Endothelial cell of umbilical vein (primary cell): Measurements from ENCODE around the gene CRACR2B. TPM values are rescaled to one million over a fixed set of nuclear protein-coding genes. Genes with fewer than 3 reads are reported as not detected.

ENCODE experiments used
- BruUV-seq: library from RNA; stranded (reverse); fragments of 400-500 nt; replicated peaks from 2 replicates; lab custom pipeline; 2021; lab: Mats Ljungman, UMichigan
- CTCF ChIA-PET: fragments of 300-600, 350-600 bp; sonication (Branson Sonifier 250); formaldehyde crosslinking; loops from one replicate; lab custom pipeline; 2021; ENCODE audit warnings: antibody characterized with exemption, inconsistent platforms; lab: Charles Lee
- POLR2A ChIA-PET: fragments of 300-600, 350-600 bp; sonication (Branson Sonifier 250); formaldehyde crosslinking; loops from one replicate; lab custom pipeline; 2021; ENCODE audit warnings: antibody characterized with exemption, inconsistent platforms; lab: Charles Lee
- DNase-seq: peaks from one replicate; pipeline ENCODE4 v3.0.0-alpha.2; 2011; ENCODE audit warnings: low read depth, low spot score
- FAIRE-seq: peaks from 2 replicates; lab custom pipeline; 2011; peaks lifted over from hg19 to GRCh38; lab: Jason Lieb, UNC
- H2AFZ ChIP-seq: 2 replicates; pipeline ENCODE4 v1.6.0; 2012; ENCODE audit warnings: low read depth, low read length, control low read depth, inconsistent platforms
- H3K27ac ChIP-seq: 2 replicates; pipeline ENCODE4 v1.5.1; 2011; ENCODE audit warnings: low read depth, mild to moderate bottlenecking, control low read depth, low read length, moderate library complexity; ENCODE audit not compliant: insufficient read depth
- H3K27me3 ChIP-seq, 2 experiments: 2 replicates each; pipeline versions ENCODE4 v1.6.0 to v1.6.1; 2011; ENCODE audit warnings: low read length in 2 of 2, mixed read lengths in 1 of 2; ENCODE audit not compliant: control insufficient read depth in 2 of 2, insufficient read depth in 2 of 2
- H3K36me3 ChIP-seq, 2 experiments: 2 replicates in 1 of 2; 3 replicates in 1 of 2; pipeline ENCODE4 v1.5.1; 2011; ENCODE audit warnings: low read length in 2 of 2, mild to moderate bottlenecking in 1 of 2, moderate library complexity in 1 of 2; ENCODE audit not compliant: control insufficient read depth in 2 of 2, insufficient read depth in 2 of 2; ENCODE audit errors: extremely low read depth in 1 of 2
- H3K4me1 ChIP-seq: 3 replicates; pipeline ENCODE4 v1.5.1; 2011; ENCODE audit warnings: mild to moderate bottlenecking, low read length; ENCODE audit not compliant: control insufficient read depth, insufficient read depth; ENCODE audit errors: extremely low read depth
- H3K4me2 ChIP-seq: 2 replicates; pipeline ENCODE4 v1.6.1; 2011; ENCODE audit warnings: low read length, control low read depth, mixed read lengths; ENCODE audit not compliant: insufficient read depth
- H3K4me3 ChIP-seq, 3 experiments: fragments of 200-600 bp in 1 of 3; sonication (generic), shearing (Covaris generic) in 1 of 3; replicated peaks in 1 of 3; 2 replicates each; pipeline ENCODE4 v1.5.1; 2011 to 2016; ENCODE audit warnings: control low read depth in 3 of 3, low read length in 3 of 3, mild to moderate bottlenecking in 2 of 3, inconsistent platforms in 1 of 3, low read depth in 1 of 3, moderate library complexity in 1 of 3; ENCODE audit not compliant: insufficient read depth in 1 of 3
- H3K79me2 ChIP-seq: 2 replicates; pipeline ENCODE4 v1.6.0; 2012; ENCODE audit warnings: low read length, inconsistent platforms; ENCODE audit not compliant: control insufficient read depth, insufficient read depth
- H3K9ac ChIP-seq: replicated peaks from 2 replicates; pipeline ENCODE3; 2011; ENCODE audit warnings: low read length, control low read depth; ENCODE audit not compliant: insufficient read depth; ENCODE audit errors: extremely low read depth
- H3K9me1 ChIP-seq: replicated peaks from 3 replicates; pipeline ENCODE4 v1.6.0; 2011; ENCODE audit warnings: mild to moderate bottlenecking, low read length; ENCODE audit not compliant: control insufficient read depth, insufficient read depth; ENCODE audit errors: extremely low read depth
- H3K9me3 ChIP-seq: replicated peaks from 2 replicates; pipeline ENCODE4 v1.5.1; 2012; ENCODE audit warnings: low read length, inconsistent platforms; ENCODE audit not compliant: control insufficient read depth, insufficient read depth
- H4K20me1 ChIP-seq: replicated peaks from 2 replicates; pipeline ENCODE3; 2011; ENCODE audit warnings: mild to moderate bottlenecking, low read length; ENCODE audit not compliant: control insufficient read depth, insufficient read depth; ENCODE audit errors: extremely low read depth
- EZH2 ChIP-seq: IDR thresholded peaks from 2 replicates; pipeline ENCODE4 v1.6.1; 2012; ENCODE audit warnings: borderline replicate concordance, low read depth, mild to moderate bottlenecking, moderate library complexity, low read length, inconsistent platforms; ENCODE audit not compliant: severe bottlenecking
- FOS ChIP-seq: IDR thresholded peaks from 2 replicates; pipeline ENCODE4 v1.6.1; 2011; ENCODE audit warnings: mild to moderate bottlenecking, low read length, moderate library complexity, borderline replicate concordance; ENCODE audit not compliant: insufficient read depth
- GATA2 ChIP-seq: IDR thresholded peaks from 2 replicates; pipeline ENCODE4 v1.7.0; 2011; ENCODE audit warnings: low read depth, mild to moderate bottlenecking, moderate library complexity, mixed read lengths, low read length; ENCODE audit not compliant: insufficient read length, insufficient read depth
- JUN ChIP-seq: IDR thresholded peaks from 2 replicates; pipeline ENCODE4 v1.6.1; 2011; ENCODE audit warnings: borderline replicate concordance, low read depth; ENCODE audit not compliant: insufficient read length, insufficient read depth
- MYC ChIP-seq: IDR thresholded peaks from one replicate; pipeline ENCODE4 v1.6.1; 2011; ENCODE audit warnings: mild to moderate bottlenecking, low read depth, low read length
- POLR2A ChIP-seq: IDR thresholded peaks from 2 replicates; pipeline ENCODE4 v1.6.1; 2012; ENCODE audit warnings: low read depth, mild to moderate bottlenecking, control low read depth, low read length
- POLR2AphosphoS5 ChIP-seq: IDR thresholded peaks from 2 replicates; pipeline ENCODE4 v1.6.1; 2012; ENCODE audit warnings: low read depth, mild to moderate bottlenecking, control low read depth, low read length, moderate library complexity; ENCODE audit not compliant: insufficient read depth
- dilution Hi-C: fragments of 300-500 bp; cut with MboI; formaldehyde crosslinking; loops from one replicate; pipeline ENCODE4 v1.15.0; 2019; ENCODE audit warnings: low sequenced_read_pairs; ENCODE audit not compliant: extremely low pct_ligation_motif_present
- intact Hi-C: fragments of 100-400 bp; cut with micrococcal nuclease; formaldehyde crosslinking; loops from one replicate; pipeline ENCODE4 v1.10.0; 2022
- polyA plus RNA-seq, 4 experiments: library from polyadenylated mRNA; depleted of rRNA in 3 of 4; stranded (reverse) in 3 of 4; unstranded in 1 of 4; fragments of >200 nt; gene quantifications; 2 replicates each; pipeline versions ENCODE4 v1.2.1 to v1.2.3, GENCODE V29; 2011 to 2012; ENCODE audit warnings: missing spikeins in 1 of 4
- total RNA-seq: library from RNA; stranded (reverse); gene quantifications from 2 replicates; pipeline ENCODE4 v1.2.3, GENCODE V29; 2021
- TF ChIP-seq, protein P1 (sequence below), 2 donors: IDR thresholded peaks; 1 replicate in 1 of 2; 2 replicates in 1 of 2; pipeline ENCODE4 v1.5.1; 2011; ENCODE audit warnings: low read length in 2 of 2, mild to moderate bottlenecking in 2 of 2, moderate library complexity in 2 of 2, control low read depth in 1 of 2, inconsistent platforms in 1 of 2, low read depth in 1 of 2; ENCODE audit not compliant: insufficient read depth in 1 of 2; ENCODE audit errors: extremely low read depth in 1 of 2
- TF ChIP-seq, protein P2 (sequence below): IDR thresholded peaks from 2 replicates; pipeline ENCODE4 v1.6.1; 2011; ENCODE audit not compliant: insufficient read depth, insufficient read length

Gene CRACR2B
- total and polyA plus RNA-seq, 2 donors (not counting 3 experiments of a cell fraction or from before 2014, with no cell fraction given), result 8.4 to 9.3 TPM

DNA sequence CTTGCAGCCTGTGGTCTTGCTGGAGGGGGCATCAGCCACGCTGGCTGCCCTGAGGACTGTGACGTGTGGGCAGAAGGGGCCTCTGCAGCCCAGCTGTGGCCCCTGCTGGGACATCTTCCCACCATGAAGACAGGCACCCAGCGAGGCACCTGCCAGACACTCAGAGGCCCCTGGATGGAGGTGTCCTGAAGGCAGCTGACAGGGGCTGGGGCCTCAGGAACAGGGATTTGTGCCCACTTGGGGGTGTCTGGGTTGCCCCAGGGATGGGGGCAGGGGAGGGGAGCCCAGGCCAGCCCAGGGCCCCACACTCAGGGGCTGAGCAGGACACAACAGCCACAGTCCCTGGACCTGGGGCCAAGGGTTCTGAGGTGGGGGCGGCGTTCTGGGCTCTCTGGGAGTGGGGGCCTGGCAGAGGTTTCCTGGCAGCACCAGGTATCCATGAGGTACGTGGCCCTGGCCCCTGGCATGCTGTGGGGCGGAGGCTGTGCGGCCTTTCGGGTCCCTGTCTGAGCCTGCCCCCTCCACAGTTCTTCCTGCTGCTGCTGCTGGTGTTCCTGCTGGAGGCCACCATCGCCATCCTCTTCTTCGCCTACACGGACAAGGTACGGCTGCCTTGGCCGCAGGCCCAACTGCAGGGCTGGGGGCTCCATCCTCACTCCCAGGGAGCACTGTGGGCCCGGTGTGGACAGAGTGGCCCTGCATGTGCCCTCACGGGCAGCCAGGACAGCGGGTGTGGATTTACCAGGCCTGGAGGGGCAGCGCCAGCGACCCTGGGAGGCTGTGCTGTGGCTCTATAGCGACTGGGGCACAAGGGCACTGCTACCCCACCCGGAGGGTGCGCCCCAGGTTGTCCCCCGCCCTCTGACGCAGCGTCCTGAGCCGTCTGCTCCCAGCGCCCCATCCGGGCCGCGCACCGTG is 36.5 kb downstream of the CRACR2B start:
- no peak overlapping the region for H3K9ac ChIP-seq
- H2AFZ ChIP-seq, result no peak overlapping the region
- POLR2A ChIA-PET, result no interaction called here

More for the DNA sequence above, 36.5 kb downstream of the CRACR2B start:
- Histone ChIP-seq H4K20me1 (no peaks in the 10 kb centered on the region), H3K9me3 (no peaks in the 10 kb centered on the region), H3K4me2 (no peak overlapping the region), H3K9me1 (no peaks in the 10 kb centered on the region), H3K27ac (no peak overlapping the region), H3K36me3 (peaks cover 0 to 11% of the 10 kb centered on the region in 2 experiments), H3K4me1 (no peaks in the 10 kb centered on the region), H3K79me2 (no peaks in the 10 kb centered on the region), H3K27me3 (no peaks in the 10 kb centered on the region), H3K4me3 (no peak overlapping the region)
- no peak for TF ChIP-seq MYC
- TF ChIP-seq, protein P1, sequence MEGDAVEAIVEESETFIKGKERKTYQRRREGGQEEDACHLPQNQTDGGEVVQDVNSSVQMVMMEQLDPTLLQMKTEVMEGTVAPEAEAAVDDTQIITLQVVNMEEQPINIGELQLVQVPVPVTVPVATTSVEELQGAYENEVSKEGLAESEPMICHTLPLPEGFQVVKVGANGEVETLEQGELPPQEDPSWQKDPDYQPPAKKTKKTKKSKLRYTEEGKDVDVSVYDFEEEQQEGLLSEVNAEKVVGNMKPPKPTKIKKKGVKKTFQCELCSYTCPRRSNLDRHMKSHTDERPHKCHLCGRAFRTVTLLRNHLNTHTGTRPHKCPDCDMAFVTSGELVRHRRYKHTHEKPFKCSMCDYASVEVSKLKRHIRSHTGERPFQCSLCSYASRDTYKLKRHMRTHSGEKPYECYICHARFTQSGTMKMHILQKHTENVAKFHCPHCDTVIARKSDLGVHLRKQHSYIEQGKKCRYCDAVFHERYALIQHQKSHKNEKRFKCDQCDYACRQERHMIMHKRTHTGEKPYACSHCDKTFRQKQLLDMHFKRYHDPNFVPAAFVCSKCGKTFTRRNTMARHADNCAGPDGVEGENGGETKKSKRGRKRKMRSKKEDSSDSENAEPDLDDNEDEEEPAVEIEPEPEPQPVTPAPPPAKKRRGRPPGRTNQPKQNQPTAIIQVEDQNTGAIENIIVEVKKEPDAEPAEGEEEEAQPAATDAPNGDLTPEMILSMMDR (IDR thresholded peaks at IDR 0.05; ENCODE audit: extremely low read depth in 1 of 2, insufficient read depth in 1 of 2, low read depth in 1 of 2, low read length in 2 of 2), result no peak
- no peak for TF ChIP-seq JUN
- TF ChIP-seq EZH2, result no peak
- TF ChIP-seq, protein P2, sequence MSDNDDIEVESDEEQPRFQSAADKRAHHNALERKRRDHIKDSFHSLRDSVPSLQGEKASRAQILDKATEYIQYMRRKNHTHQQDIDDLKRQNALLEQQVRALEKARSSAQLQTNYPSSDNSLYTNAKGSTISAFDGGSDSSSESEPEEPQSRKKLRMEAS, result no peak
- TF ChIP-seq POLR2A, result no peak
- no peak for TF ChIP-seq FOS
- no peak for TF ChIP-seq POLR2AphosphoS5
- TF ChIP-seq GATA2, result no peak
- FAIRE-seq, result no peak
- CTCF ChIA-PET, result no interaction called here
- DNase-seq, result no peak
- dilution Hi-C loops (no loop called here), intact Hi-C loops (no loop called here)
- no TSS peak for BruUV-seq
